K562 treated with DMSO at 1 percent for 24 hours (cell line): ENCODE data around the gene HOXD4. TPM values are rescaled to one million over a fixed set of nuclear protein-coding genes. Genes with fewer than 3 reads are reported as not detected.

ENCODE experiments used
- total RNA-seq: library from RNA; unstranded; fragments of 300-600 nt; gene quantifications from 2 replicates; pipeline ENCODE4 v1.2.3, GENCODE V29; 2022; ENCODE audit warnings: low read depth; ENCODE audit not compliant: insufficient read depth

Gene HOXD4
- not detected in 2 replicates for total RNA-seq

GRCh38 chr2:176151442-176152287, at the start of gene HOXD4:
TSS of gene HOXD4 (plus strand) at chr2:176151550. CDS start at chr2:176151634, 84 bp downstream.

GRCh38 chr2:176106581-176107539, 44.5 kb upstream of the HOXD4 start, which contains the start of gene HOXD11:
TSS of gene HOXD11 (plus strand) at chr2:176107280. CDS start at chr2:176107356, 76 bp downstream.

GRCh38 chr2:176115883-176116813, 35.2 kb upstream of the HOXD4 start, which contains the start of gene HOXD10:
TSS of gene HOXD10 (plus strand) at chr2:176116778. CDS start at chr2:176116834, 56 bp downstream.

GRCh38 chr2:176122683-176123410, 28.5 kb upstream of the HOXD4 start, which contains the start of gene HOXD9:
TSS of gene HOXD9 (plus strand) at chr2:176122719. CDS start at chr2:176122769, 50 bp downstream.

GRCh38 chr2:176128982-176129796, 22.2 kb upstream of the HOXD4 start, which contains the start of gene HOXD8:
TSS of gene HOXD8 (plus strand) at chr2:176129705. CDS start at chr2:176130367, 662 bp downstream.

GRCh38 chr2:176156807-176157498, 5.6 kb downstream of the HOXD4 start, which contains the start of gene HOXD3:
TSS of gene HOXD3 (plus strand) at chr2:176157307. CDS start at chr2:176169115, 11,808 bp downstream.

GRCh38 chr2:176187899-176188773, 36.8 kb downstream of the HOXD4 start, which contains the start of gene HOXD1:
TSS of gene HOXD1 (plus strand) at chr2:176188668. CDS start at chr2:176188802, 134 bp downstream.

Other genes with a start within 250 kb of the HOXD4 start
- 9.4 and 55.0 TPM in 2 replicates for gene LNPK, start 149.3 kb upstream of the HOXD4 start, total RNA-seq
- not detected in 2 replicates for gene EVX2, start 67.6 kb upstream of the HOXD4 start, total RNA-seq
- gene HOXD13, start 58.8 kb upstream of the HOXD4 start, total RNA-seq = not detected in 2 replicates
- gene HOXD12, start 51.8 kb upstream of the HOXD4 start, total RNA-seq = not detected in 2 replicates
- gene HOXD11, start 44.3 kb upstream of the HOXD4 start, total RNA-seq = not detected in 2 replicates
- not detected in 2 replicates for gene HOXD10, start 34.8 kb upstream of the HOXD4 start, total RNA-seq
- not detected in 2 replicates for gene HOXD9, start 28.8 kb upstream of the HOXD4 start, total RNA-seq
- 0.34 and 0.78 TPM in 2 replicates for gene HOXD8, start 21.8 kb upstream of the HOXD4 start, total RNA-seq
- gene HOXD3, start 5.8 kb downstream of the HOXD4 start, total RNA-seq = not detected in 2 replicates
- not detected in 2 replicates for gene HOXD1, start 37.1 kb downstream of the HOXD4 start, total RNA-seq
- 49.3 and 49.6 TPM in 2 replicates for gene MTX2, start 117.9 kb downstream of the HOXD4 start, total RNA-seq